Measurements from ENCODE around the gene LRCH3.

LRCH3 gene

GRCh38 chr3:197791892-197792647 lies 1.0 kb downstream of the LRCH3 start:
- no peak for DNase-seq (ENCODE audit: low read depth, low spot score)

- no peak for DNase-seq (ENCODE audit: low read depth, low spot score)
Observed at GRCh38 chr3:197793247-197793646, 2.2 kb downstream of the LRCH3 start.

GRCh38 chr3:197794115-197794514 lies 3.1 kb downstream of the LRCH3 start:
- no peak for DNase-seq (ENCODE audit: low read depth, low spot score)

GRCh38 chr3:197795200-197795599 lies 4.1 kb downstream of the LRCH3 start:
- no peak for DNase-seq (ENCODE audit: low read depth, low spot score)

- no peak for DNase-seq (ENCODE audit: low read depth, low spot score)
Observed at GRCh38 chr3:197796087-197796486, 5.0 kb downstream of the LRCH3 start.

- no peak for DNase-seq (ENCODE audit: low read depth, low spot score)
Observed at GRCh38 chr3:197798863-197799262, 7.8 kb downstream of the LRCH3 start.

GRCh38 chr3:197800379-197800778 lies 9.3 kb downstream of the LRCH3 start:
- DNase-seq (ENCODE audit: low read depth, low spot score), result no peak

GRCh38 chr3:197801891-197802778 lies 11.1 kb downstream of the LRCH3 start:
- no peak for DNase-seq (ENCODE audit: low read depth, low spot score)

- no peak for DNase-seq (ENCODE audit: low read depth, low spot score)
Observed at GRCh38 chr3:197802779-197803459, 11.9 kb downstream of the LRCH3 start.

GRCh38 chr3:197804511-197804910 lies 13.5 kb downstream of the LRCH3 start:
- no peak for DNase-seq (ENCODE audit: low read depth, low spot score)

GRCh38 chr3:197807969-197808587 lies 17.0 kb downstream of the LRCH3 start:
- no peak for DNase-seq (ENCODE audit: low read depth, low spot score)

- no peak for DNase-seq (ENCODE audit: low read depth, low spot score)
Observed at GRCh38 chr3:197809356-197810020, 18.4 kb downstream of the LRCH3 start.

GRCh38 chr3:197810901-197811300 lies 19.8 kb downstream of the LRCH3 start:
- no peak for DNase-seq (ENCODE audit: low read depth, low spot score)

GRCh38 chr3:197811343-197811742 lies 20.3 kb downstream of the LRCH3 start:
- no peak for DNase-seq (ENCODE audit: low read depth, low spot score)

- DNase-seq (ENCODE audit: low read depth, low spot score), result no peak
Observed at GRCh38 chr3:197814372-197814771, 23.3 kb downstream of the LRCH3 start.

- no peak for DNase-seq (ENCODE audit: low read depth, low spot score)
Observed at GRCh38 chr3:197820550-197821335, 29.7 kb downstream of the LRCH3 start.

GRCh38 chr3:197829397-197830045 lies 38.5 kb downstream of the LRCH3 start:
- no peak for DNase-seq (ENCODE audit: low read depth, low spot score)

GRCh38 chr3:197830308-197830966 lies 39.4 kb downstream of the LRCH3 start:
- DNase-seq (ENCODE audit: low read depth, low spot score), result no peak

GRCh38 chr3:197830967-197831313 lies 39.9 kb downstream of the LRCH3 start:
- DNase-seq (ENCODE audit: low read depth, low spot score), result no peak

Data from activated naive CD8-positive, alpha-beta T cell treated with anti-CD3 and anti-CD28 coated beads, Interleukin-2, amount 50 U/mL, for 16 hours (primary cell).